ENCODE measurements around the gene TRRAP.

TRRAP gene

DNA sequence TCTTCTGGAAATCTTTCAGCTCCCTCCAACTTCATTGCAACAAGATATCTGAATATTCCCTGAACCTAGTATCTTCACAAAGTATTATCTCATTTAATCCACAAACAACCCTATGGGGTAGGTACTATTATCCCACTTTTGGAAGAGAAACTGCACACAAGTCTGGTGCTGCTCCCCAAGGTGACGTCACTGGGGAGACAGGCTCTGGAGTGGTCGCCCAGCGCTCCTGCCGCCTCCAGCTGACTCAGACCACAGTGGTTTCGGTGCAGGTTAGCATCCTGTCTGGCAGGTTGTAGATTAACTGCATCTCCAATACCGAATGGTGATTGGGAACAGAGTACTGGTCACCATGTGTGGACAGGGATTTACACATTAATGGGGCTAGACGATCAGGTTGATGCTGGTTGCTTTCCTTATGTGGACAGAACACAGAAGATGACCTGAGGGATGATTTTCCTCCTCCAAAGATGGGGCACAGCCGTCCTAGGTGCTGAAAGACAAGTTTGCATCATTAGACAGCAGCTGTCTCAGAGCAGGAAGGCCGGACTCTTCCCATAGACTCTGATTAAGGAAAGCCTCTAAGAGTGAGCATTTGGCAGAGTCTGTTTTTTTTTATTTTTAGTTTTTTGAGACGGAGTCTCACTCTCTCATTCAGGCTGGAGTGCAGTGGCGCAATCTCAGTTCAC lies 128.6 kb downstream of the TRRAP start:
- no peak for DNase-seq (ENCODE audit: low spot score)

DNA sequence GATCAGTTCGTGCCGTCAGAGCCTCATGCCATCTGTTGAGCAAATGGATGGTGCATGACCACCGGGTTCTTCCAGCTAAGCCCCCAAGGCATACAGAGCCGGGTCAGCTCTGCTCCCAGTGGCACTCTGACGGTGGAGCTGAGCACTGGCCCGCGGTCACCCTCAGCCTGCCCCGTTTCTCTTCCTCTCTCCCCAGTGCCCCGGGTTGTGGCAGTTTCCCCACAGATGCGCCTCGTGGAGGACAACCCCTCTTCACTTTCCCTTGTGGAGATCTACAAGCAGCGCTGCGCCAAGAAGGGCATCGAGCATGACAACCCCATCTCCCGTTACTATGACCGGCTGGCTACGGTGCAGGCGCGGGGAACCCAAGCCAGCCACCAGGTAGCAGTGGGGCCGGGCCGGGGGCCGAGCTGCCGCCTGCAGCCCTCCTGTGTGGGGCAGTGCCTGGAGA lies 129.9 kb downstream of the TRRAP start:
- DNase-seq (ENCODE audit: low spot score): no peak

DNA sequence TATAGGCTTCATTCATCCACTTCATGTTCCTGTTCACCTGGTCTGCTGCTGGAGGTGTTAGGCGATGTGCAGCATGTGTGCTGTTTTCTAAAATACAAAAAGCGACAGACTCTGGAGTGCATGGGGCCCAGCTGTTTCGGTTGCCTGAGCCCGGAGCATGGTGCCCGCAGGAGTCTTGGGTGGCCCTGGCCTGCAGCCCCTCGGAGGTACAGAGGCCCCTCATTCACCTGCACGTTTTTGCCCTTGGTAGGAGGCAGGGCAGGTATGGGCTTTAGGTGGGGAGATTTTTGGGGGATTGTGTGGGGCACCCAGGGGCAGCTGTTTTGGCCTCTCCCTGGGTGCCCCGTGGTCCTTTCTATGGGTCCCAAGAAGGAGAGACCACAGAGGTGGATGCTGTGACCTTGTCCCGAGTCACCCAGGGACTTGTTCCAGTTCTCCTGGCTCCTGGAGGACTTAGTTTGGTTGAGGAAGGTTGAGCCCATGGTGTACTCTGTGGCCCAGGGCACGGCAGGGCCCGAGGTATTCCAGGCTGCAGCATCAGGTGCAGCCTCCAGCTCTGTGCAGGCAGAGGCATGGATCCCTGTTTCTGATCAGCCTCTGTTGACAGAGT lies 130.7 kb downstream of the TRRAP start:
- no peak for DNase-seq (ENCODE audit: low spot score)

DNA sequence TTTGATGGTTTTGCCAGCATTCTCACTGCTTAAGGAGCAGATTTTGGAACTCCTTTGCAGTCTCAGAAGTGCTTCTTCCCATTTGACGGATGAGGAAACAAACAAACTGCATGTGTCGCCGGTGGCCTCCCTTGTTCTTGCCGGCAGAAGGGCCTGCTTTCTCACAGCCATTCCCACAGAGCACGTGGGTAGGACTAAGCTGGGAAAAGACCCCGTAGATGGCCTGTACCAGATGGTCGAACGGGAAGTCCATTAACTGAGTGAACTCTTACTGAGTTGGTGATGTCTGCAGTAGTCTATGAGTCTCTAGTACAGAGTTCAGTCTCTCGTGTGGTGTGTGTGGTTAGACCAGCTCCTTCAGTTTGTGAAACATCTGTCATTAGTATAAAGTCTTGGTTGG lies 131.9 kb downstream of the TRRAP start:
- DNase-seq (ENCODE audit: low spot score): no peak

DNA sequence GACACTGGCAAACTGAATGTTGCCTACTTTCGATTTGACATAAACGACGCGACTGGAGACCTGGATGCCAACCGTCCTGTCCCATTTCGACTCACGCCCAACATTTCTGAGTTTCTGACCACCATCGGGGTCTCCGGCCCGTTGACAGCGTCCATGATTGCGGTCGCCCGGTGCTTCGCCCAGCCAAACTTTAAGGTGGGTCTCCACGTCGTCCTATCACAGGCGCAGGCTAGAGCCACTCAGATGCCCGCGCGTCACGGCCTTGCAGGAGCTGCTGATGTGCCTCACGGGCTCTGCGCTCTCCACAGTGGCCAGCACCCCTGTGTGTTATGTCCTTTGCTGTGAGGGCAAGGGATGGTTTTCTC lies 133.0 kb downstream of the TRRAP start:
- DNase-seq (ENCODE audit: low spot score): no peak

DNA sequence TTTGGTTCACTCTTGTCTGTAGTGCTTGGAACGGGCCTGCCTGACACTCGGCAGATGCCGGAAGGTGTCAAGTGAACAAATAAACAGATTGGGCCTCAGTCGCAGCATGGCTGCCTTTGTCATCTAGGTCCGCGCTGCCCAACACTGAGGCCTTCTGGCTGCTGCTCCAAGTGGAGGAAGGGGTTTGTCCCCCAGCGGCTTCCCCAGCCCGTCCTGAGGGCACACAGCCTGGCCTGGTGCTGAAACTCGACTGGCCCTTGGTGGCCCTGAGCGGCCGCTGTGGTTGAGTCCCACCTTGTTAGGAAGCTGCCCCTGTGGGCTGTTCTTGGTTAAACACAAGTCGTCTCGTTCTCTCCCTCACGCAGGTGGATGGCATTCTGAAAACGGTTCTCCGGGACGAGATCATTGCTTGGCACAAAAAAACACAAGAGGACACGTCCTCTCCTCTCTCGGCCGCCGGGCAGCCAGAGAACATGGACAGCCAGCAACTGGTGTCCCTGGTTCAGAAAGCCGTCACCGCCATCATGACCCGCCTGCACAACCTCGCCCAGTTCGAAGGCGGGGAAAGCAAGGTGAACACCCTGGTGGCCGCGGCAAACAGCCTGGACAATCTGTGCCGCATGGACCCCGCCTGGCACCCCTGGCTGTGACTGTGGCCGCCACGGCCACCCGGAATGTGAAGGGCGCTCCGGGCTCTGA lies 133.5 kb downstream of the TRRAP start:
- no peak for DNase-seq (ENCODE audit: low spot score)

DNA sequence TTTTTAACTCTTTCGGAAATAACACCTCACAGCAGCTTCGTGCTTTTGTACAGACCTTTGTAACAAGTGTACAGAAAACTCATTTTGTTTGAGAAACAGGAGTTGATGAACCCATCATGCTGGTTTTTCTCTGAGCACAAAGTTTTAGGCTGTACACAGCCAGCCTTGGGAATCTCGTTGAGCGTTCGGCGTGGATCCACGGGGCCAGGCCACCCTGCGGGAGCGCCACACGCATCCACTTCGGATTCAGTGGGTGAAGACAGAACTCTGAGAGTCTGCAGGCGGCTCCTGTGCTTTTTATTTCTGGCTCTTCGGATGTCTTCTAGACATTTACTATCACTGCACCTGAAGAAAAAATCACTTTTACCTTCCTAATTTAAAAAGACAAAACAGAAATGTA lies 134.4 kb downstream of the TRRAP start:
- no peak for DNase-seq (ENCODE audit: low spot score)

DNA sequence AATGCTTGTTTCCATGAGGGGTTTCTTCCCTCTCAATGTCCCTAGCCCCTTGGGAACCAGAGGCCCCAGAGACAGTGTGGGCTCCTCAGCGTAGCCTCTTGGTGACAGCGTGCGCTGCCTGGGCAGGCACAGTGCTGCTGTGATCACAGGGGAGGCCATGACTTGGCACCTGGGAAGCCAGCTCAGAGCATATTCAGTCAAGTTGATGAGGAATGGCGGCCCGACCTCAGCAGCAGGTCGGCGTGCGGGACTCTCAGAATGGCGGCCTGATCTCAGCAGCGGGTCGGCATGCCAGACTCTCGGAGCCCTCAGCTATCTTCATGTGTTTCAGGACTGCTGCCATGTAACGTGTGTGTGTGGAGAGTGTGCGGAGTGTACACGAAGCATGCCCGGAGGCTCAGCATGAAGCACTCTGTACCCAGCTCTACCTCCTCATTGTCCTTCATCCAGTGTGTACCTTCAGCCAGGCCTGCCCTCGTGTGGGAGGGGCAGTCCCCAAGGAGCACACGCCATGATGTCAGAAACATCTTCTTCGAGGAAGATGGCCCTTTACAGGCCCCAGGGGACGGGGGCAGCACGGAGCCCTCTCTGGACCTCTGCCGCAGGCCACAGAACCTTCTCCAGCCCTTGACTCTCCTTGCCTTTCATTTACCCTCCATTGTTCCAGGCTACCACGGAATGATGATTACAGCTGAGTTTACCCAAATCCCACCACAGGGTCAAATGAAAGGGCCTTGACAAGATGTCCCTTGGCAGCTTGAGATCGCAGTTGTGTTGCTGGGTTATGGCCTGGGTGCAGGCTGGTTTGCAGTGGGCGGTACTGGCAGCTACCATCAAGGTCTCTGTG lies 135.2 kb downstream of the TRRAP start:
- no peak for DNase-seq (ENCODE audit: low spot score)

DNA sequence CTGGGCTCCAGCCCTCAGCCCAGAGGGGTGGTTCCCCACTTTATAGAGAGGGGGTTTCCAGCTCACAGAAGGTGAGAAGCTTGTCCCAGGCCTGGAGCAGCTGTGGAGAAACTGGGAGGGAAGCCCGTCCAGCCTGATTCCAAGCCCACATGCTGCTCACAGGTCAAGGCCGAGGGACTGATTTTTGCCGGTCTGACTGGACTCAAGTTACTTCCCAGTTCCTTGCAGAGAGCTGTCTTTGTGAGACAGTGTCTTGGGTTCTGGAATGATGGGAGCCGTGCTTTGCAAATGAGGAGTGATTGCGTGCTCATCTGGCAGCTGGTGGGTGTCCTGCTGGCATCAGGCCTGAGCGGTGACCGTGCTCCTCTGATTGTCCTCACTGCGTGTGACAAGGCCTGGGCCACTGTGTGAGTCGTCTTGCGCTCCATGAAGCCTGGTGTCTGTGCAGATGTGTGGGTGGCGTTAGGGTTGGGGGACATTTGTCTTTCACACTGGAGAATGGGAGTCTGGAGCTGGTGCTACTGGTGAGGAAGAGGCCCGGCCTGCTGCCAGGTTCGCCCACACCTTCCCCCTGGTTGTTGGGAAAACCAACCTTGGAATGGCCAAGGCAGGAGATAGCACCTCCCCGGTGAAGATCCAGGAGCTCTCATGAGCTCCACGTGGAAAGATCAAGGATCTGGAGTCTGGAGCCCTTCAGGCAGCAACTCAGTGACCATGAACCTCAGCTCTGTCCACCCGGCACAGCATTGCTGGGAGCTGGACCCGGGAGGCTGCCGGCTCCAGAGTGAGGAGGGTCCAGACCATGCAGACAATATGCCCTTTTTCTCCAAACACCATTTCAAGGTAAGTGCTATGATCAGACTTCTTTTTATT lies 136.0 kb downstream of the TRRAP start:
- no peak for DNase-seq (ENCODE audit: low spot score)

DNA sequence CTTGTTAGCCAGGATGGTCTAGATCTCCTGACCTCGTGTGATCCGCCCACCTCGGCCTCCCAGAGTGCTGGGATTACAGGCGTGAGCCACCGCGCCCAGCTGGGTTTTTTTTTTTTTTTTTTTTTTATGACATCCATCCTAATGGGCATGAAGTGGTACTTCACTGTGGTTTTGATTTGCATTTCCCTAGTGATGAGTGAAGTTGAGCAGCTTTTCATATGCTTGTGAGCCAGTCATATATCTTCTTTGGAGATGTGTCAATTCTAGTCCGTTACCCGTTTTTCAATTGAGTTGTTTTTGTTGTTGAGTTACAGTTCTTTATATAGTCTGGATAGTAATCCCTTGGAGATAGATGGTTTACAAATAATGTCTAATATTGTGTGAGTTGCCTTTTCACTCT lies 137.9 kb downstream of the TRRAP start:
- DNase-seq (ENCODE audit: low spot score): no peak

DNA sequence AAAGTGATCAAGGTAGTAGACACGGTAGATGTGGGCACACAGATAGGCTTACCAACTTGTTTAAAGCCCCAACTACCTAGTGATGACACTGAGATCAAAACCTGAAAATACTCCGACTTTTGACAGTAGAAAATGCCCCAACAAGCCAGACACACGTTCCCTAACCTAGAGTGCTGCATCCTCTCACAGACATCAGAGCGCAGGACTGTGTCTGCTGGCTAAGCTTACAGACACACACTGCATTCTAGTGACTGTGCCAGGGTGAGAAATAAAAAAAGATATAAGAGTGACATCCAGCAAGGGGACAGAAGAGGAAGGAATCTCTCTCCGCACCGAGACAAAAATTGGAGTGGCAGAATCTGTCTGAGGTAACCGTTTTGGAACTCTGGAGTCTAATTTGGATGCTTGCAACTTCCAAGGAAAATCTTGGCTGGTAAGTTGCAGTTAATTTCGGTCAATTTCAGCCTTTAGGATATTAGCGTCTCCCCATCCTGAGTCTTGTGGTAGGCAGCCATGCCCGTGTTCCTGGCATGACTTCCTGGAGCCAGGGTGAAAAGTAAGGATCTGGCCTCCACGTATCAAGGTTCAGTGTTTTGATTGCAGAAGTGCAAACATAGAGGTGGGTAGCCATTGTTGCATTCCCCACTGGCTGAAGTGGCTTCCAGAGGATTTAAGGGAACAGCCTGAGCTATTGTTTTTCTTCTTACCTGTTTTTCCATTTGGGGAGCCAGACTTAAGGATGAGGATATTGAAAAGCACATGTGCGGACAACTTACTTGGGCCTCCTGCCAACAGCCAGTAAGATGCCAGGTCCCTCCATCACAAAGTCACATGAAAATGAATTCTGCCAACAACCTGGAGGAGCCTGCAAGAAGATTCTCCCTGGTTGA lies 141.4 kb downstream of the TRRAP start:
- no peak for DNase-seq (ENCODE audit: low spot score)

DNA sequence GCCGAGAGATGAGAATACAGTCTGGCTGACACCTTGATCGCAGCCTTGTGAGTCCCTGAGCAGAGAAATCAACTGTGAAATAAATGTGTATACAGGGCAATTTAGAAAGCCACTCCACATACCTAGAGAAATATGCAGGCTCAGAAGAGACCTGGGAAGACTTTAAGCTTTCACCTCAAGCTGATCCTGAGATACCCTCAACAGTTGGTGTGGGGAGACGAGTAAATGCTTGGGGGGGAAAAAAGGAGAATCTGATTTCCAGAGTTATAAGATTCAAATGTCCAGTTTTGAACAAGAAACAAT lies 142.0 kb downstream of the TRRAP start:
- no peak for DNase-seq (ENCODE audit: low spot score)

DNA sequence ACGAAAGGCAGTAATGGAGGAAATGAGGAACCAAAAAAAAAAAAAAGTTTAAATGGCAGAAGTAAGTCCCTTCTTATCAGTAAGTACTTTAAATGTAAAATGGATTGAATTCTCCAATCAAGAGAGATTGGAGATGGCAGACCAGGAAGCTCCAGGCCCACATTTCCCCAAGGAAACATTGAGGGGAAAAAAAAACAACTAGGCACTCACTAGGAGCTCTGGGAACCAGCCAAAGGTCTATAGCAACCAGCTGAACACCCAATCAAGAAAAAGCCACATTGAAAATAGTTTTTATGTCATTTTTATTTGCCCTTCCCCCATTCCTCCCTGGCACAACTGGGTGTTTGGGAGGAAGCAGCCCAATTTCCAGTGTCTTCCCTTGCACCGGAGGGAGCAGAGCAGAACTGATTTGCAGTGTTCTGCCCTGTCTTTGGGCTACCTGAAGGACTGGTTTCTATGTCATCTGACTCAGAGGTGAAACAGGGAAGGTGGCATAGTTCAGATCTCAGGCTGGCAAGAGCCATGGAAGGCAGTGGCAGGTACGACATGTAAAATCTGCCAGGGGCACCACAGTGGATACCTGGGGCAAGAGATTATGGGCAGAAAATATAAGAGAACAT lies 143.7 kb downstream of the TRRAP start:
- no peak for DNase-seq (ENCODE audit: low spot score)

DNA sequence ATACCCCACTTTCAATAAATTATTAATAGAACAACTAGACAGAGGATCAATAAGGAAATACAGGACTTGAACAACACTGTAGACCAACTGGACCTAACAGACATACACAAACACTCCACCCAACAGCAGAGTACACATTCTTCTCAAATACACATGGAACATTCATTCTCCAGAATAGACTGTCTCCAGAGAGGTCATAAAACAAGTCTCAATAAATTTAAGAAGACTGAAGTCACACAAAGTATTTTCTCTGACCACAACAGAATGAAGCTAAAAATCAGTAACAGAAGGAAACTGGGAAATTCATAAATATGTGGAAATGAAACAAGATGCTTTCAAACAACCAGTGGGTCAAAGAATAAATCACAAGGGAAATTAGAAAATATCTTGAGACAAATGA lies 145.7 kb downstream of the TRRAP start:
- DNase-seq (ENCODE audit: low spot score): no peak

DNA sequence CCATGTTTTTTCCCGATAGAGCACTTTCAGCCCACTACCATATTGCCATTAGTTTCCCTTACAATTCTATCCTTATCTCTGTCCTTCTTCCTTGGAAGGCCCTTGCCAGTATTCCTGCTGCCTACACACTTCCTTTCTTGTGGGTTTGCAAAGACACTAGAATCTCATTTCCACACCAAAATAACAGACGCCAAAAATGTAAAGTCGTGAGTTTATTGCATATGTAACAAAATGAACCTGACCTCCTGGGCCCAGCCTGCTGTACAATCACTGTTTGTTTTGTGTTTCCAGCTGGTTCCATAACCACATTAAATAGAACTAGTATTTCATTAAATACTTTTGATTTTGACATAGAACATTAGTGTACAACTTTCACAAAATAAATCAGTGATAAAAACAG lies 148.9 kb downstream of the TRRAP start:
- no peak for DNase-seq (ENCODE audit: low spot score)

DNA sequence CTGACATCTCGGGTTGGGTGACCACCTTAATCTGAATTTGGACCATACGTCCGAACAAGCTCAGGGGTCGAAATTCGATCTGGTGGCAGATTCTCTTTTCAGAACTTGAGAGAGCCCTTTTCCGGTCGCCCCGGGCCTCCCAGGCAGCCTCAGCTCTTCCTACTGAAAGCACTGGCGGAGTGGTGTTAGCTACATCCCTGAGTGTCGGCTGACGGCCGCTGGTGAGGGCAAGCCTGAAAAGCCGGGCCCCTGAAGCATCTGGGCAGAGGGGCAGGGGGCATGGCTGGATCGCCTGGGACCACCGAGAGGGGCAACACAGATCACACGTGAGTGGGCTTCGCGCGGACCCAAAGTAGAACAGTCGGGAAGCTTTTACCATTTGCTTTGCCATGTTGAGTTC lies 149.5 kb downstream of the TRRAP start:
- no peak for DNase-seq (ENCODE audit: low spot score)

DNA sequence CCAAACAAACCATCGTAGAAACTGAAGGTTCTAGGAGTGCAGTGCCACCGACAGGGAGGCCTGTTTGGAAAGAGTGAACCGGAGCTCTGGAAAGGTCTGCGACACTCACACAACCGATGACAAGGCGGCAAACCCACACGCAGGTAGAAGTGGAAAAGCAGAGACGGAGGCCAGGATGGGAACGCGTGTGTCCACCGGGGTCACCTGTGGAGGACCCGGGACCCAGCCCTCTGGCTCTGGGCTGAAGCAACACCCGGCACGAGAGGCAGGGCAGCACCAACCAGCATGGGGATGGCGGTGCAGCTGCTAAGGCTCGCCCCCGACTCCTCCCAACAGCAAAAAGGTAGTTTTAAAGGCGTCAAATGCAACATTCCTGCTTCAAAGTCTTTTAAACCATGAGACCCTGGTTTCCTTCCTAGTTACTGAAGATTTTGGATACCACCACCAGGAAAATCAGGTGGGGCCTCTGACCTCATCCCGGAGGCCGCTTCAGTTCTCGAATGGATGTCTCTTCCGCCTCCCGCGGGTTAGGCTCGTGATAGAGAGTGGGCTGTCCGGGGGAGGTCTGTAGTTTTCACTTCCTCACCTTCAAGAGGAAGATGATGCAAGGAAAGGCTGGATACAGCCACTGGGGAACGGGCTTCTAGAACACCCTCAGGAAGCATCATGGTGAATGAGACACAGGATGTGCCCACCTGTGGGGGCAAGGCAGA lies 150.1 kb downstream of the TRRAP start:
- no peak for DNase-seq (ENCODE audit: low spot score)

DNA sequence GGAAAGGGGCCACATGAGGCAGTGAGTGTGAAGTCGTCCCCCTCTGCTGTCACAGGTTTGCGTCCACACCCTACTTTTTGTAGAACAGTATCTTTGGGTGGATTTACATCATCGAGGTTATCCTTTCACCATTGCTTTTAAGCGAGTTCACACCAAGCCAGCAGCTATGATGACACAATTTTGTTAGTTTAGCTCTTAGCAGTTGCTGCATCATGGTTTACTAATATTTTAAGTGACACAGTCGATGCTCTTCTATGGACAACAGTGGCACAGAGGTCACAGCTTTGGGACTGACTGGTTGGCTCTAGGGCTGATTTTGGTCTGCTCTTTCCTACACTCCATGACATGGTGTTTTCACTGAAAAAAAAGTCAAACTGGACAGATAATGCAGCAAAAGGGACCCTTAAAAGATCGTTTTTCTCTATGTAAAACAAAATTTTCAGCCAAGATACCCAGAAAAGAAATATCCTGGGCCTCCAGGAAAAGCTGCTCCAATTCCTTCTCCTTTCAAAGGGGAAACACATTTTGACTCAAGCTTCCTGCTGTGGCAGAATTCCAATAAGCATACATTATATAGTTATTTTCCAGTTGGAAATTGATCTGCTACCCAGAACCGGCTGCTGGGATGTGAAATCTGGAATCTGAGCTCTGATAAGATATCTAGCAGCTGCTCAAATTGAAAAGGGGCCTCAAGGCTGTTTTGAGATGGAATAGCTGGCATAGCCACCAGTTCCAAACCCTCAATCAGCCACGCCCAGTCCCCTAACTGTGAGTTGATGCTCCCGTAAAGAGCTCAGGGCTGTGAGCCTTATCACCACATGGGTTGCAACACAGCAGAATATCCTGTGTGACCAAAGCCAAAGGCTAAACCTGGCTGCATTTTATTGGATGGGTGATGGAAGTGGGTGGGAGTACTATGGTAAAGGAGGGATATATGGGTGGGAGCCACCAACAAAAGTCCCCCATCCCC lies 151.4 kb downstream of the TRRAP start:
- no peak for DNase-seq (ENCODE audit: low spot score)

DNA sequence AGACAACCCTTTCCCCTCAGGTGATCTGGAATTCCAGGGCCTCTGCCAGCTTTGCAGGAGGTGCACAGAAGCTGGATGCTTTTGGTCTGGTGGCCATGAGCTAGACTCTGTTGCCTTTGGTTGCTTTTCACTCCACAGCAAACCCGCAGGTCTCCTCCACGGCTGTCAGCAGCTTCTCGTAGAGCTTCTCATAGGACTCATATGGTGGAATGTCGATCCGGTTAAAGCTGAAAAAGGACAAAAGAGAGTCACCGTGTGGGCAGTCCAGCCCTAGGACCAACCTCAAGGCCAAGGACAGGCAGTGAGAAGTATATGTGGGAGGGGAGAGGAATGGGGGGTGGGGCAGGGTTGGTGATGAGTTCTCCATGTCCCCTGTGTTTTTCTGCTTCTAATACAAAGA lies 152.1 kb downstream of the TRRAP start:
- no peak for DNase-seq (ENCODE audit: low spot score)

All from CD4-positive, alpha-beta T cell treated with Interleukin-15 for 4 hours (primary cell).